Right cardiac atrium (tissue), 5 donors: ENCODE results near the gene TENM3. TPM values are rescaled to one million over a fixed set of nuclear protein-coding genes. Genes with fewer than 3 reads are reported as not detected.

Experiments
- ATAC-seq, 2 donors: fragments of 200-7000 bp; cut with Tn5 transposase; one replicate each; pipeline versions ENCODE4 v1.8.0 to v1.9.1; 2020; ENCODE audit warnings: moderate library complexity in 2 of 2, mild to moderate bottlenecking in 1 of 2
- DNase-seq, 3 donors: peaks; one replicate each; pipeline ENCODE4 v3.0.0-alpha.2; 2020
- H3K27ac ChIP-seq: one replicate; pipeline ENCODE4 v1.5.1; 2013; ENCODE audit warnings: mild to moderate bottlenecking, low read length, control low read depth, moderate library complexity
- H3K27me3 ChIP-seq: one replicate; pipeline ENCODE4 v1.6.1; 2013; ENCODE audit not compliant: control insufficient read depth, insufficient read depth
- H3K4me1 ChIP-seq: one replicate; pipeline ENCODE4 v1.6.1; 2013; ENCODE audit warnings: low read length; ENCODE audit not compliant: control insufficient read depth, insufficient read depth
- H3K4me3 ChIP-seq: one replicate; pipeline ENCODE4 v1.5.1; 2013; ENCODE audit warnings: low read length, control low read depth
- H3K9me3 ChIP-seq: one replicate; pipeline ENCODE4 v1.6.1; 2013; ENCODE audit warnings: low read length; ENCODE audit not compliant: control insufficient read depth
- WGBS: extraction: QIAGEN DNeasy Blood & Tissue Kit; methylation state at CpG from one replicate; pipeline ENCODE4 v1.1.7; 2013; 5-methylcytosine and 5-hydroxymethylcytosine counted together
- intact Hi-C, 4 donors: fragments of 100-400 bp; cut with DNase I; formaldehyde crosslinking; loops; one replicate each; pipeline versions ENCODE4 v1.11.0 to v1.14.0; 2022 to 2023
- polyA plus RNA-seq: library from polyadenylated mRNA; stranded (reverse); fragments of 200-250 nt; gene quantifications from one replicate; pipeline ENCODE4 v1.2.3, GENCODE V29; 2013
- total RNA-seq, 4 donors: library from RNA; stranded (reverse); fragmentation: NEBNext Ultra II Directional; extraction: Animal tissue kit (Norgen Biotek cat#: 25700); gene quantifications; one replicate each; pipeline ENCODE4 v1.2.1, GENCODE V29; 2021
- donor health status: healthy with polysubstance abuse.
- donor health status: DM: no; HTN: yes; CAD: no.
- donor health status: DM: no; HTN: no; CAD: no.
- donor health status: DM: no; HTN: yes; CAD: no; lungs with severe emphysema.
- donor health status: DM: yes; HTN: yes; CAD: no.

Gene TENM3
- total and polyA plus RNA-seq, 5 donors = 0.88 to 9.5 (median 5.0) TPM

- no peaks in the 10 kb centered on the region for H3K27me3 ChIP-seq
- DNase-seq (no peak), ATAC-seq (no peak)
- 29% methylated on average over 1 of the region's 1 CpG for WGBS
- no peak overlapping the region for H3K4me3 ChIP-seq
- H3K4me1 ChIP-seq = no peaks in the 10 kb centered on the region
- intact Hi-C loops = no loop called here
- H3K9me3 ChIP-seq = no peaks in the 10 kb centered on the region
- H3K27ac ChIP-seq = no peak overlapping the region
Measured at GRCh38 chr4:182518421-182518820, 275.2 kb downstream of the TENM3 start.

- no peak for DNase-seq
- H3K4me3 ChIP-seq = no peak overlapping the region
- no peak overlapping the region for H3K27ac ChIP-seq
- WGBS = 67% methylated on average over 2 of the region's 2 CpGs
- no peaks in the 10 kb centered on the region for H3K27me3 ChIP-seq
- H3K9me3 ChIP-seq = no peaks in the 10 kb centered on the region
- H3K4me1 ChIP-seq = no peaks in the 10 kb centered on the region
- ATAC-seq = no peak
- intact Hi-C loops = no loop called here
Measured at GRCh38 chr4:182519528-182519927, 276.3 kb downstream of the TENM3 start.

GRCh38 chr4:182521011-182521410 is 277.8 kb downstream of the TENM3 start:
- Histone ChIP-seq H3K4me1 (no peaks in the 10 kb centered on the region), H3K27ac (no peak overlapping the region), H3K27me3 (no peaks in the 10 kb centered on the region), H3K4me3 (no peak overlapping the region), H3K9me3 (no peaks in the 10 kb centered on the region)
- DNase-seq (no peak), ATAC-seq (no peak)
- intact Hi-C loops = no loop called here
- 33% methylated on average over 1 of the region's 1 CpG for whole genome bisulfite sequencing

- Histone ChIP-seq H3K27me3 (no peaks in the 10 kb centered on the region), H3K9me3 (no peaks in the 10 kb centered on the region), H3K27ac (no peak overlapping the region), H3K4me1 (no peaks in the 10 kb centered on the region), H3K4me3 (no peak overlapping the region)
- ATAC-seq (no peak), DNase-seq (no peak)
- 92% methylated on average over 8 of the region's 8 CpGs for WGBS
- intact Hi-C loops = no loop called here
Measured at GRCh38 chr4:182528819-182529218, 285.6 kb downstream of the TENM3 start.

GRCh38 chr4:182530451-182530850 is 287.2 kb downstream of the TENM3 start:
- WGBS = 84% methylated on average over 8 of the region's 8 CpGs
- Histone ChIP-seq H3K9me3 (no peaks in the 10 kb centered on the region), H3K27ac (no peak overlapping the region), H3K4me1 (no peaks in the 10 kb centered on the region), H3K4me3 (no peak overlapping the region), H3K27me3 (no peaks in the 10 kb centered on the region)
- ATAC-seq (no peak), DNase-seq (no peak)
- intact Hi-C loops = no loop called here

- no peaks in the 10 kb centered on the region for H3K4me1 ChIP-seq
- H3K9me3 ChIP-seq = no peaks in the 10 kb centered on the region
- DNase-seq = no peak
- no peaks in the 10 kb centered on the region for H3K27me3 ChIP-seq
- no peak overlapping the region for H3K27ac ChIP-seq
- H3K4me3 ChIP-seq = no peak overlapping the region
- 72% methylated on average over 8 of the region's 8 CpGs for WGBS
- no peak for ATAC-seq
- intact Hi-C loops = no loop called here
Measured at GRCh38 chr4:182531555-182532162, 288.5 kb downstream of the TENM3 start.

- no peak for DNase-seq
- H3K4me3 ChIP-seq = no peak overlapping the region
- no peak overlapping the region for H3K27ac ChIP-seq
- no peaks in the 10 kb centered on the region for H3K4me1 ChIP-seq
- ATAC-seq = no peak
- H3K27me3 ChIP-seq = no peaks in the 10 kb centered on the region
- no peaks in the 10 kb centered on the region for H3K9me3 ChIP-seq
- intact Hi-C loops = no loop called here
- WGBS = 68% methylated on average over 2 of the region's 2 CpGs
Measured at GRCh38 chr4:182532441-182532840, 289.2 kb downstream of the TENM3 start.

- Histone ChIP-seq H3K4me3 (no peak overlapping the region), H3K4me1 (no peaks in the 10 kb centered on the region), H3K9me3 (no peaks in the 10 kb centered on the region), H3K27me3 (no peaks in the 10 kb centered on the region), H3K27ac (no peak overlapping the region)
- no peak for DNase-seq
- 63% methylated on average over 1 of the region's 1 CpG for WGBS
- intact Hi-C loops = no loop called here
- ATAC-seq = no peak
Measured at GRCh38 chr4:182533964-182534363, 290.8 kb downstream of the TENM3 start.

GRCh38 chr4:182536221-182536811 is 293.1 kb downstream of the TENM3 start:
- WGBS = 50% methylated on average over 8 of the region's 8 CpGs
- DNase-seq (peak in 1 of 3 donors; percentile 49), ATAC-seq (no peak)
- intact Hi-C loops = no loop called here
- H3K4me1 ChIP-seq = no peaks in the 10 kb centered on the region
- no peaks in the 10 kb centered on the region for H3K27me3 ChIP-seq
- H3K4me3 ChIP-seq = no peak overlapping the region
- H3K27ac ChIP-seq = no peak overlapping the region
- no peaks in the 10 kb centered on the region for H3K9me3 ChIP-seq

- 57% methylated on average over 10 of the region's 10 CpGs for WGBS
- DNase-seq (no peak), ATAC-seq (no peak)
- intact Hi-C loops = no loop called here
- H3K9me3 ChIP-seq = no peaks in the 10 kb centered on the region
- no peak overlapping the region for H3K4me3 ChIP-seq
- H3K27ac ChIP-seq = no peak overlapping the region
- no peaks in the 10 kb centered on the region for H3K4me1 ChIP-seq
- no peaks in the 10 kb centered on the region for H3K27me3 ChIP-seq
Measured at GRCh38 chr4:182537031-182537795, 294.0 kb downstream of the TENM3 start.

GRCh38 chr4:182538031-182538430 is 294.8 kb downstream of the TENM3 start:
- DNase-seq (no peak), ATAC-seq (no peak)
- WGBS = 78% methylated on average over 4 of the region's 4 CpGs

More at GRCh38 chr4:182538031-182538430, 294.8 kb downstream of the TENM3 start:
- Histone ChIP-seq H3K4me3 (no peak overlapping the region), H3K27me3 (no peaks in the 10 kb centered on the region), H3K4me1 (no peaks in the 10 kb centered on the region), H3K27ac (no peak overlapping the region), H3K9me3 (no peaks in the 10 kb centered on the region)
- intact Hi-C loops = no loop called here
